PFSK-1 (cell line): ENCODE measurements around the gene JDP2.

Experiments used
- FOXP2 ChIP-seq: optimal IDR thresholded peaks from 2 replicates; pipeline ENCODE3; 2011; ENCODE audit warnings: borderline replicate concordance, control low read depth, inconsistent platforms; ENCODE audit not compliant: insufficient read depth; ENCODE audit errors: extremely low read length, extremely low read depth
- POLR2AphosphoS5 ChIP-seq: IDR thresholded peaks from 2 replicates; pipeline ENCODE4 v1.6.1; 2012; ENCODE audit warnings: low read depth, mild to moderate bottlenecking, control low read depth, low read length, moderate library complexity
- SIN3A ChIP-seq: IDR thresholded peaks from 2 replicates; pipeline ENCODE4 v1.6.1; 2012; ENCODE audit warnings: mild to moderate bottlenecking, low read length, moderate library complexity, borderline replicate concordance; ENCODE audit not compliant: insufficient read depth
- TAF1 ChIP-seq: IDR thresholded peaks from 2 replicates; pipeline ENCODE4 v1.6.1; 2012; ENCODE audit warnings: low read length, control low read depth, borderline replicate concordance; ENCODE audit not compliant: insufficient read depth
- TF ChIP-seq, protein P1 (sequence below), 2 experiments: IDR thresholded peaks; 2 replicates each; pipeline versions ENCODE4 v1.6.1 to v1.8.0; 2011 to 2012; ENCODE audit warnings: low read depth in 2 of 2, low read length in 2 of 2, control low read depth in 1 of 2, inconsistent platforms in 1 of 2, mild to moderate bottlenecking in 1 of 2, moderate library complexity in 1 of 2; ENCODE audit not compliant: insufficient read depth in 1 of 2

The JDP2 gene

GRCh38 chr14:75515629-75515996 is 87.8 kb downstream of the JDP2 start:
- TF ChIP-seq POLR2AphosphoS5 (no peak), FOXP2 (no peak), TAF1 (no peak), SIN3A (no peak)
- TF ChIP-seq, protein P1, sequence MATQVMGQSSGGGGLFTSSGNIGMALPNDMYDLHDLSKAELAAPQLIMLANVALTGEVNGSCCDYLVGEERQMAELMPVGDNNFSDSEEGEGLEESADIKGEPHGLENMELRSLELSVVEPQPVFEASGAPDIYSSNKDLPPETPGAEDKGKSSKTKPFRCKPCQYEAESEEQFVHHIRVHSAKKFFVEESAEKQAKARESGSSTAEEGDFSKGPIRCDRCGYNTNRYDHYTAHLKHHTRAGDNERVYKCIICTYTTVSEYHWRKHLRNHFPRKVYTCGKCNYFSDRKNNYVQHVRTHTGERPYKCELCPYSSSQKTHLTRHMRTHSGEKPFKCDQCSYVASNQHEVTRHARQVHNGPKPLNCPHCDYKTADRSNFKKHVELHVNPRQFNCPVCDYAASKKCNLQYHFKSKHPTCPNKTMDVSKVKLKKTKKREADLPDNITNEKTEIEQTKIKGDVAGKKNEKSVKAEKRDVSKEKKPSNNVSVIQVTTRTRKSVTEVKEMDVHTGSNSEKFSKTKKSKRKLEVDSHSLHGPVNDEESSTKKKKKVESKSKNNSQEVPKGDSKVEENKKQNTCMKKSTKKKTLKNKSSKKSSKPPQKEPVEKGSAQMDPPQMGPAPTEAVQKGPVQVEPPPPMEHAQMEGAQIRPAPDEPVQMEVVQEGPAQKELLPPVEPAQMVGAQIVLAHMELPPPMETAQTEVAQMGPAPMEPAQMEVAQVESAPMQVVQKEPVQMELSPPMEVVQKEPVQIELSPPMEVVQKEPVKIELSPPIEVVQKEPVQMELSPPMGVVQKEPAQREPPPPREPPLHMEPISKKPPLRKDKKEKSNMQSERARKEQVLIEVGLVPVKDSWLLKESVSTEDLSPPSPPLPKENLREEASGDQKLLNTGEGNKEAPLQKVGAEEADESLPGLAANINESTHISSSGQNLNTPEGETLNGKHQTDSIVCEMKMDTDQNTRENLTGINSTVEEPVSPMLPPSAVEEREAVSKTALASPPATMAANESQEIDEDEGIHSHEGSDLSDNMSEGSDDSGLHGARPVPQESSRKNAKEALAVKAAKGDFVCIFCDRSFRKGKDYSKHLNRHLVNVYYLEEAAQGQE (IDR thresholded peaks at IDR 0.05; ENCODE audit: insufficient read depth in 1 of 2, low read depth in 2 of 2, low read length in 2 of 2), result no peak

- TF ChIP-seq POLR2AphosphoS5, result no peak
- TF ChIP-seq, protein P1 (IDR thresholded peaks at IDR 0.05; ENCODE audit: insufficient read depth in 1 of 2, low read depth in 2 of 2, low read length in 2 of 2), result no peak
- TF ChIP-seq FOXP2, result no peak
- TF ChIP-seq SIN3A, result no peak
- TF ChIP-seq TAF1, result no peak
These were observed 90.8 kb downstream of the JDP2 start for GRCh38 chr14:75518625-75519024.

DNA sequence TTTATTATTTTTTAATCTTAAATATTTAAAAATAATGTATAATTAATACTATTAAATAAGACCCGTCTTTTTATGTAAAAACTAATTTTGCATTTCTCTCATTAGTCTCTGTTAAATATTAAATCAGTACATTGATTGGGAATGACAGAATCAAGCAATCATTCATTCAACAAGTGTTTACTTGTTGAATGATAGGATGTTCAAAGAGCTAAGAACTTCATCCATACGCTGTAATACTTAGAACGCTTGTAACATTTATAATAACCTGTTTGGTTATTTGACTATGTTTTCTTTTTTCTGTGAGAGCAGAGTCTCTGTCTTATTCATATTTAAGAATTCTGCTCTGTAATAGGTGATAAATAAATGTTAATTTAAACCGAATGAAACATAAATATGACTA is 91.6 kb downstream of the JDP2 start:
- TF ChIP-seq POLR2AphosphoS5, result no peak
- no peak for TF ChIP-seq TAF1
- no peak for TF ChIP-seq FOXP2
- TF ChIP-seq SIN3A, result no peak
- TF ChIP-seq, protein P1 (IDR thresholded peaks at IDR 0.05; ENCODE audit: insufficient read depth in 1 of 2, low read depth in 2 of 2, low read length in 2 of 2), result no peak

- TF ChIP-seq, protein P1 (IDR thresholded peaks at IDR 0.05; ENCODE audit: insufficient read depth in 1 of 2, low read depth in 2 of 2, low read length in 2 of 2), result no peak
- TF ChIP-seq FOXP2 (no peak), POLR2AphosphoS5 (no peak), SIN3A (no peak), TAF1 (no peak)
These were observed 92.3 kb downstream of the JDP2 start for GRCh38 chr14:75519826-75520728.

DNA sequence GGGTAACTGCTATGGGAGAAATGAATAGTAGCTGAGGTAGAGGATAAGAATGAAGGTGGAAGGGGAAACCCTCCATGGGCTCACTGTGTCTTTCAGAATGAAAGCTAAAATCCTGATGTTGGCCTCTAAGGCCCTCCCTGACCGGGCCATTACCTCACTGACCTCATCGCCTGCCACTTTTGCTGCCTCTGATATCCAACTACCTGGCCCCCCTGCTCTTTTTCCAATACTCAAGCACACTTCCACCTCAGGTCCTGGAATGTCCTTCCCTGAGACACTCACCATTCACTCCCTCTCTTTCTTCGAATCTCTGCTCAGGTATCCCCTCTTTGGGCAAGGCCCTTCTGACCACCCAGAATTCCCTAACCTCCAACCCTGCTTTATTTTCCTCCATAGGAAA is 93.0 kb downstream of the JDP2 start:
- TF ChIP-seq TAF1 (no peak), FOXP2 (no peak), SIN3A (no peak), POLR2AphosphoS5 (no peak)
- TF ChIP-seq, protein P1 (IDR thresholded peaks at IDR 0.05; ENCODE audit: insufficient read depth in 1 of 2, low read depth in 2 of 2, low read length in 2 of 2), result no peak
